ENCODE data around the gene RHOBTB1.
"Not testable (repeated sequence)": the region's sequence is repeated elsewhere in the genome, so short reads cannot be mapped to it uniquely, and the experiment has no call there.

Gene RHOBTB1

GRCh38 chr10:60853637-60854036 is 90.3 kb downstream of the RHOBTB1 start:
- FAIRE-seq: no peak

- no peak for FAIRE-seq
Measured at GRCh38 chr10:60853107-60853506, 90.9 kb downstream of the RHOBTB1 start.

- FAIRE-seq: no peak
Measured at GRCh38 chr10:60849740-60850139, 94.2 kb downstream of the RHOBTB1 start.

- FAIRE-seq: no peak
Measured at GRCh38 chr10:60849217-60849616, 94.8 kb downstream of the RHOBTB1 start.

GRCh38 chr10:60848680-60849079 is 95.3 kb downstream of the RHOBTB1 start:
- no peak for FAIRE-seq

GRCh38 chr10:60848126-60848525 is 95.9 kb downstream of the RHOBTB1 start:
- FAIRE-seq: no peak

- FAIRE-seq: no peak
Measured at GRCh38 chr10:60846173-60846572, 97.8 kb downstream of the RHOBTB1 start.

- no peak for FAIRE-seq
Measured at GRCh38 chr10:60845038-60845437, 98.9 kb downstream of the RHOBTB1 start.

- FAIRE-seq: no peak
Measured at GRCh38 chr10:60842694-60843093, 101.3 kb downstream of the RHOBTB1 start.

- FAIRE-seq: not testable (repeated sequence)
Measured at GRCh38 chr10:60841227-60841626, 102.8 kb downstream of the RHOBTB1 start.

GRCh38 chr10:60835049-60835448 is 108.9 kb downstream of the RHOBTB1 start:
- no peak for FAIRE-seq

GRCh38 chr10:60834401-60834800 is 109.6 kb downstream of the RHOBTB1 start:
- no peak for FAIRE-seq

GRCh38 chr10:60832136-60832535 is 111.8 kb downstream of the RHOBTB1 start:
- not testable (repeated sequence) for FAIRE-seq

GRCh38 chr10:60828489-60828852 is 115.5 kb downstream of the RHOBTB1 start:
- FAIRE-seq: no peak

- FAIRE-seq: no peak
Measured at GRCh38 chr10:60827791-60828488, 116.0 kb downstream of the RHOBTB1 start.

- FAIRE-seq: no peak
Measured at GRCh38 chr10:60825520-60825919, 118.5 kb downstream of the RHOBTB1 start.

- no peak for FAIRE-seq
Measured at GRCh38 chr10:60823324-60823723, 120.7 kb downstream of the RHOBTB1 start.

- no peak for FAIRE-seq
Measured at GRCh38 chr10:60822809-60823208, 121.2 kb downstream of the RHOBTB1 start.

GRCh38 chr10:60821656-60822055 is 122.3 kb downstream of the RHOBTB1 start:
- FAIRE-seq: no peak

- no peak for FAIRE-seq
Measured at GRCh38 chr10:60820093-60820754, 123.8 kb downstream of the RHOBTB1 start.
